UCSD-AML1 (cell line): ENCODE data around the gene NPEPPS.

Experiments
- DNase-seq: peaks from one replicate; lab custom pipeline; 2025; ENCODE audit not compliant: unreplicated experiment; lab: John Stamatoyannopoulos, UW

Gene NPEPPS

DNA sequence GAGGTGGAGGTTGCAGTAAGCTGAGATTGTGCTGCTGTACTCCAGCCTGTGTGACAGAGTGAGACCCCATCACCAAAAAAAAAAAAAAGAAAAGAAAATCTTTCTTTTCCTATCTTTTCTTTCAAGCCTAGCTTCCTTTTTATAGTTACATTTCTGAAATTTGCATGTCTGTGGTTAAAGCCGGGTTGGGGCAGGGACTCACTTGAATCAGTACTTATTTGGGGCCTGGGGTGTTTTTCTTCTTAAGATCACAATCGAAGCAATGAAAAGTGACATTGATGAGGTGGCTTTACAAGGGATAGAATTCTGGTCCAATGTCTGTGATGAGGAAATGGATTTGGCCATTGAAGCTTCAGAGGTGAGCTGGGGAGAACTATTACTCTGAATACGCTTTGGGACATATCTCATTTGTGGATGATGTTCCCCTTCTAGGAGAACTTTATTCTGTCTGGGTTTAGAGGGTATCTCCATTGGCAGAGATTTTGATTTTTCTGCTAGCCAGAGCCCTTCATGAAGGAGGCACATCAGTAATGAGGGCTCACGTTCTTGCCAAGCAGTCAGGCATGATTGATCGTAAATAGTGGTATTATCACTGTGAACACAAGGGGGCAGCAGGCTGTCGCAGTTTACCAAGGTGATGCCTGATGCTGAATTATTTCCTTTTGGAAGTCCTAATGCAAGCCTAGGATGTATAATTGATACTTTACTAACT is 133.2 kb downstream of the NPEPPS start:
- peak; percentile 40 for DNase-seq

DNA sequence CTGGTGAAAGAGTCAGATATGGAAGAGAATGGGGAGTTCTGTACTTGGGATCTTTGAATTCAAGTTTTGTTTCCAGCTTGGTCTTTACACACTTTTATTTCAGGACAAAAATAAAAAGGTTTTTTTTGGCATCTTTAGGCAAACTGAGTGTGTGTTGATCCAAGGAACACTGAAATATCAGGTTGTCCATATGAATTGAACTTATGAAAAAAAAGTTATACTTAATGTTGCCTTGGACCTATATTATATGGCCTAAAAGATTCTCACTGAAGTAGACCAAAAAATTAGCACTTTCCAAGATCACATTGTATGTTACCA is 133.7 kb downstream of the NPEPPS start:
- no peak for DNase-seq

DNA sequence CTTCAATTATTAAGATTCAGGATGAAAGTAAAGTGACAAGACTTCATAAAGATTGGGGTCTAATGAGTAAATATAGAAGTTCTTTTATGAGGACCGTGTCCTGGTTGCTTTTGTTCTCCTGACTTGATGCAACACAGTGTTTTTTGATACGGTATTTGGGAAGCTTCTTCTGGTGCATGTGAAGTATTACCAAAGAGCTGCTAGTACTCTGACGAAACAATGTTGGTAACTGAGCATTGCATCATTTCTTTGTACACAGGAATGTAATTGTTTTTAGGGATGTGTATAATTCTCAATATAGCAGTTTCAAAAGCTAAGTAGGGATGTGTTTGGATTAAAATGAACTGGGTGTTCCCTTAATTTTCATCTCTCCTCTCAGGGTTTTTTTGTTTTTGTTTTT is 134.7 kb downstream of the NPEPPS start:
- no peak for DNase-seq

DNA sequence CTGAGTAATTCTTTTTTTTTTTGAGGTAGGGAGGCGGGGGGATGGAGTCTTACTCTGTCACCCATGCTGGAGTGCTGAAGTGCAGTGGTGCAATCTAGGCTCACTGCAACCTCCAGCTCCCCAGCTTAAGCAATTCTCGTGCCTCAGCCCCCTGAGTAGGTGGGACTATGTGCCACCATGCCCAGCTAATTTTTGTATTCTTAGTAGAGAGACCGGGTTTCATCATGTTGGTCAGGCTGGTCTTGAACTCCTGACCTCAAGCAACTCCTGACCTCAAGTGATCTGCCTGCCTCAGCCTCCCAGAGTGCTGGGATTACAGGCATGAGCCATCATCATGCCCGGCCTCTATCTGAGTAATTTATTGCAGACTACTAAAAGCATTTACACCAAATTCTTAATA is 138.2 kb downstream of the NPEPPS start:
- DNase-seq: no peak

DNA sequence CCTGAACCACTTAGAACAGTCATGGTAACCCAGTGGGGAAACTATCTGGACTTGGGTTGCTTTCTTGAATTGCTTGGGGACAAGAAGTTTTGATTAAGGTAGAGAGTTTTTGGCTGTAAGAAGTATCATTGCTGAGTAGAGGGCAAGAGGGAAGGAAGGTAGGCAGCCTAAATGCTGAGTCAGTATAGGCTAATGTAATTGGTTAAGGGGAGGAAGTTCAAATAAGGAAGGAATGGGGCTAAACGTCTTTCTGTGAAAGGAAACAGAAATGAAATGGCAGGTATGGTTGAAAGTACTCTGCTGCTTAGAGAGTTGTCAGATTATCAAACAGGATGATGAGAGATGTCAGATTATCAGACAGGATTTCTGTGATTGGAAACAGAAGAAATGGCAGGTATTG is 139.2 kb downstream of the NPEPPS start:
- no peak for DNase-seq
